HG03064 (cell line): ENCODE data around the gene DCAF6.
"Not testable (repeated sequence)": the region's sequence is repeated elsewhere in the genome, so short reads cannot be mapped to it uniquely, and the experiment has no call there.

Experiments used
- ATAC-seq: cut with Tn5 transposase; IDR thresholded peaks from one replicate; pipeline ENCODE4 v1.9.1; 2021; ENCODE audit warnings: low read depth; ENCODE audit not compliant: unreplicated experiment

The DCAF6 gene, protein sequence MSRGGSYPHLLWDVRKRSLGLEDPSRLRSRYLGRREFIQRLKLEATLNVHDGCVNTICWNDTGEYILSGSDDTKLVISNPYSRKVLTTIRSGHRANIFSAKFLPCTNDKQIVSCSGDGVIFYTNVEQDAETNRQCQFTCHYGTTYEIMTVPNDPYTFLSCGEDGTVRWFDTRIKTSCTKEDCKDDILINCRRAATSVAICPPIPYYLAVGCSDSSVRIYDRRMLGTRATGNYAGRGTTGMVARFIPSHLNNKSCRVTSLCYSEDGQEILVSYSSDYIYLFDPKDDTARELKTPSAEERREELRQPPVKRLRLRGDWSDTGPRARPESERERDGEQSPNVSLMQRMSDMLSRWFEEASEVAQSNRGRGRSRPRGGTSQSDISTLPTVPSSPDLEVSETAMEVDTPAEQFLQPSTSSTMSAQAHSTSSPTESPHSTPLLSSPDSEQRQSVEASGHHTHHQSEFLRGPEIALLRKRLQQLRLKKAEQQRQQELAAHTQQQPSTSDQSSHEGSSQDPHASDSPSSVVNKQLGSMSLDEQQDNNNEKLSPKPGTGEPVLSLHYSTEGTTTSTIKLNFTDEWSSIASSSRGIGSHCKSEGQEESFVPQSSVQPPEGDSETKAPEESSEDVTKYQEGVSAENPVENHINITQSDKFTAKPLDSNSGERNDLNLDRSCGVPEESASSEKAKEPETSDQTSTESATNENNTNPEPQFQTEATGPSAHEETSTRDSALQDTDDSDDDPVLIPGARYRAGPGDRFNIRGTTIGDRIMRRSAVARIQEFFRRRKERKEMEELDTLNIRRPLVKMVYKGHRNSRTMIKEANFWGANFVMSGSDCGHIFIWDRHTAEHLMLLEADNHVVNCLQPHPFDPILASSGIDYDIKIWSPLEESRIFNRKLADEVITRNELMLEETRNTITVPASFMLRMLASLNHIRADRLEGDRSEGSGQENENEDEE

DNA sequence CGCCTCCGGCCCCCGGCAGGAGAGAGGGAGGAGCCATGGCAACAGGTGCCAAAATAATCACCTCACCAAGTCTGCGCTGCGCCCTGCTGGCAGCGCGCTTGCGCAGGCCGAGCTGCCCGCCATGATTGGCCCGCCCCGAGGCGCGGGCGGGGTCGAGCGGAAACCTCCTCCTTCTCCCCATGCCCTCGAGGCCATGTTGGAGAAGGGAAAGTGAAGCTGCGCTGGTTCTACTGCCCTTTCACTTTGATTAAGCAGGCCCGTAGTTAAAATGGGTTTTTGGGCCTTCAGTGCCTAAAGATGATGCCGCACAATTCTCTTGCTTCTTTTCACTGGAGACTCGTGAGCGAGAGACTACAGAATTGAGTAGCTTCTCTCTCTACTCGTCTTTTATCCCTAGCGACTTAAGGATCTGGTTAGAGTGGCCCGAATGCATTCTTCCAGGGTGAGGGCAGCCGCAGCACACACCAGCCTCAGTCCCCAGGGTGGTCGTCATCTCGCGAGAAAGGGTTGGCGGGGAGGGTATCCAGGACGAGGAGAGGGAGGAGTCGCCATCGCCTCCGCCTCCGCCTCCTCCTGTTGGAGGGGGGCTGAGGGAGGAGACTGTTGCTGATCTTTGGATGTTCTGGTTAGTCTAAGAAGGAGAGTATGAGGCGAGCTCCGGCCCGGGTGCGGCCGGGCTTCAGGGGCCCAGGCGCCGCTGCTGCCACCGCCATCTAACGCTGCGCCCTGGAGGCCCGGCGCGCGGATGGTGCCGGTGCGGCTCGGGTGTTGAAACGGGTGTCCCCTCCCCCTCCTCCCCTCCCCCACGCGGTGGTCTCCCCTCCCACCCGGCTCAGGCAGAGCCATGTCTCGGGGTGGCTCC is at the start of gene DCAF6:
Gene DCAF6, plus strand, starts transcription at position 616 of the 862 bp plus-strand sequence. Its CDS starts 229 bp downstream, at position 845.
- ATAC-seq: peak; percentile 73

DNA sequence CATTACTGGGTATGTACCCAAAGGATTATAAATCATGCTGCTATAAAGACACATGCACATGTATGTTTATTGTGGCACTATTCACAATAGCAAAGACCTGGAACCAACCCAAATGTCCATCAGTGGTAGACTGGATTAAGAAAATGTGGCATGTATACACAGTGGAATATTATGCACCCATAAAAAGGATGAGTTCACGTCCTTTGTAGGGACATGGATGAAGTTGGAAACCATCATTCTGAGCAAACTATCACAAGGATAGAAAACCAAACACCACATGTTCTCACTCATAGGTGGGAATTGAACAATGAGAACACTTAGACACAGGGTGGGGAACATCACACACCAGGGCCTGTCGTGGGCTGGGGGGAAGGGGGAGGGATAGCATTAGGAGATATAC is 49.3 kb upstream of the DCAF6 start:
- not testable (repeated sequence) for ATAC-seq

DNA sequence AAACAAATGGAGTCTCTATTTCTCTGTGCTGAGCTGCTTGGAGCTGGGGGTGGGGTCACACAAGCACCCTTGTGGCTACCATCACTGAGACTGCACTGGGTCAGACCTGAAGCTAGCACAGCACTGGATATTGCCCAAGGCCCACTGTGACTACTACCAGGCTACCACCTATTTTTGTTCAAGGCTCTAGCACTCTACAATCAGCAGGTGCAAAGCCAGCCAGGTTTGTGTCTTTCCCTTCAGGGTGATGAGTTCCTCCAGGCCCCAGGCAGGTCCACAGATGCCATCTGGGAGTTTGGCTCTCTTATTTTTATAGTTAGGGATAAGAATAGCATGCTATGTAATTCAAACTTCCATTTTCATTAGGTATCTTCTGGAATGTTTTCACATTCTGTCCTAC is 46.1 kb upstream of the DCAF6 start:
- no peak for ATAC-seq

DNA sequence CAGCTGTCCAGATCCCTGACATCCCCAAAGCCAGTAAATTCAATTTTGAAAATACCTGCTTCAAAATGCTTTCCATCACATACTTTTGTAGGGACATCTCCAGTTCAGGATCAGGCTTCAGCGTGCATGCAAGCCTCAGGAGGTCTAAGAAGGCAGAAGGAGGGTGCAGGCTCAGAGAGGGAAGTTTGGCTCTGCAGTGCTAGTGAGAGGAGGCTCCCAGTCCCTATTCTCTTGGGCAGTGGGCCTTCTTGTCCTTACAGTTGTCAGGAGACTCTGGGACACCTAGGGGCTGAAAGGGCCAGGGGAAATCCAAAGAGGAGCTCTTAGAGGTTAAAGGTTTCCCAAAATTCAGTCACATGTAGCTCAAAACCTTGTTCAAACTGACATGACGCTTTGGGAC is 42.7 kb upstream of the DCAF6 start:
- no peak for ATAC-seq

DNA sequence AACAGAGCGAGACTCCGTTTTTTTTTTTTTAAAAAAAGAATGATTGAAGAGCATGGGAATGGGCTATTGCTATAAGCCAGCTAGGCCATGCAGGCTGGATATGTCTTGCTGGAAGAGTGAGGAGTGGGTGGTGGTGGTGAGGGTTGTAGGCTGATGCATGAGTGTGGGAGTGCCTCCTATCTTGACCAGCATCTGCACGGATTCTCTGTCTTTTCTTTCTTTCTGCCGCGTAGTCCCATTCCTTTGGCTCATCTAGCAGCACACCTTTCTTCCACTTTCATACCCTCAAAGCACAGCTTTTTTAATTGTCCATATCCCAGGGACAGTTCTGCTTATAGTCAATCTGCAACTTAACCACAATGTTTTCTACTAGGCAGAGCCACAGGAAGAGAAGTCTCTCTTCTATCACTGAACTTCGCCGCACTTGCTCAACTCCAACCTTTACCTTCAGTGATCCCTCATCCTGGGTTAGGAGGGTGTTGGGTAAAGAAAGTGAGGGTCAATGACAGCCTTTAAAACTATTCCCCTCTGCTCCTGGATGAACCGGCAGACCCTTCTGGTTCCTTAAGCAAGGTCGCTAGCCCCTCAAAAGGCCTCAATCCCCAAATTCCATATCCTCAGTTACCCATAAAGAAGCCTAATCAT is 37.8 kb upstream of the DCAF6 start:
- ATAC-seq: no peak

DNA sequence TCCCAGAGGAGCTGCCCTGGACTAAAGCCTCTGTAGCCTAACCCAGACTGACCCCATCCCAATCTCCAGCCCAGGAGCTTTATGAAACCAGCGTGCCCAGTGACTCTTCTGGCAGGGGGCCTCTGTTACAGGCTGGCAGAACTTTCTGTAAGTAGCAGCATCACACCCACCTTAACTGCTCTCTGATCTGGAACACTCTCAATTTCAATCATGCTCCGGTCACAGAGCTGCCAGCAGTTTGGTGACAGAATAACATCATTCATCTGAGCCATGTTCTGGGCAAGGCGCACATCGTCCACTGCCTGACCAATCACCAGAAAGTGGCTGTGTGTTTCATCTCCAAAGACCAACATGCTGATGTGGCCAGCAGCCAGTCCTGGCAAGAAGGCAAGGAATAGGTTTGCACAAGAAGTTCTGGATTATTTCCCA is 37.2 kb upstream of the DCAF6 start:
- ATAC-seq: no peak

DNA sequence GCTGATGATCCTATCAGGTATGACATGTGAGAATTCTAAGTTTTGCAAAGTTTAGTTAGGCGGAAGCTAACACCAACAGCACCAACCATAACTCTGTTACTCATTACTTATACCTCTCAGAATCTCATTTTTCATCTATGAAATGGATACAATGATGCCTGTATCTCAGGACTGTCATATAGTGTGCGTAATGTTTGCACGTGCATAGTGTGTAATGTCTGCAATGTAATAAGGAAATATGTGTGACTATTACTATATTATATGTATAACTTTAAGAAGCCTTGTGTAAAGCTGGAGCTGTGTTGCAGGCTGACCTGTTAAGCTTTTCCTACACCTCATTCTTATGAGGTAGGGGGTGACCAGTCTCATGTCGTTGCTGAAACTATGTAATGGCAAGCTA is 35.6 kb upstream of the DCAF6 start:
- ATAC-seq: no peak

DNA sequence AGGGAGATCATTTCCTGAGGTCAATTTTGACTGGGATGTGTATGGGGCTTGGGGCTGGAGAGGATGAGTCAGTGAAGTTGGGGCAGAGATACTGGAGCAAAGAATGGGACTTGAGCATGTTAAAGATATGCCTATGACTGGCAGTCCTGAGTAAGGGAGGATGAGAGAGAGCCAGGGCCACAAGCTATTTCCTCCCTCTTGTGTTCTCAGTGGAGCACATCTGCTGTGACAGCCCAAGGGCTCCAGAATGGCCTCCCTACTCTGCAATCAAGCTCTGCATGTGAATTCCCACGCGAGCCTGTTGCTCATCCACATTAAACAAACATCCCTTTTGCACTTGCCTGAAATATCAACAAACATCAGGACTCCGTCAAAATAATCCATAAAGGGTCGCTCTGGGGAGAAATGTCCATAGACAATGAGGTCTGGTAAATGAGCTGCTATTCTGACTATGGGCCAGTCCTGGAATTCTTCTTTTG is 31.8 kb upstream of the DCAF6 start:
- no peak for ATAC-seq

DNA sequence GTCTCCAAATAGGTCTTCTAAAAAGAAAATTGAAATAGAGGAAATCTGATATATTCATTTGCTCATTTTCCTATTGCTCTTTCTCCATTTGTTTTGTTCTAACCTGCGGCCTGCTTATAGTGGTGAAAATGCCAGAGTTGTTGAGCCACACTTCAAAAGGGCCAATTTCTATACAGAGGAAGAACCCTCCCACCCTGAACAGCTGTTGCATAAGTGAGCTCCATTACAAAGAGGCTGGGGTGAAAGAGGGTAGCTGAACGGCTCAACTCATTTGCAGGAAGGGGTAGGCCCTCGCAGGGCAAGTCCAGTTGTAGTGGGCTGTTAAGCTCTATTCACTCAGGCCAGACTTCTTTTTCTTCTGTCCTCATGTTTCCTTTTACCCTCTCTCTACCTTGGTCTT is 31.3 kb upstream of the DCAF6 start:
- ATAC-seq: no peak

DNA sequence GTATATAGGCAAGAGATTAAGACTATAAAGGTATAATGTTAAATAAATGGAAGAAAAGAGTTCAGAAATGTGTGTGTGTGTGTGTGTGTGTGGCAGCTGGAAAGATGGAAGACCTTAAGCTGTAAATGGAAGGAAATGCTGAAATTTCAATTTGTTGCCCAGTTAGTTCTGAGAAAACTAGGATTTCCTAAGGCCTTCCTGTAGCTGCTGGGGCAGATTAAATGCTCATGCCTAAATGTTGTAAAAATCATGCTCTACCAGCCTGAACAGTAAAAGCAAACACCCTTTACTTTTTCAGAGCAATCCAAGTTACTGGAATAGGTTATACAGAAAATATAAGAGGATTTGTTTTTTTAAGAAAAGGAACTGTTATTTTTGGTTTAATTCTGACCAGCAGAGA is 30.8 kb upstream of the DCAF6 start:
- ATAC-seq: no peak

DNA sequence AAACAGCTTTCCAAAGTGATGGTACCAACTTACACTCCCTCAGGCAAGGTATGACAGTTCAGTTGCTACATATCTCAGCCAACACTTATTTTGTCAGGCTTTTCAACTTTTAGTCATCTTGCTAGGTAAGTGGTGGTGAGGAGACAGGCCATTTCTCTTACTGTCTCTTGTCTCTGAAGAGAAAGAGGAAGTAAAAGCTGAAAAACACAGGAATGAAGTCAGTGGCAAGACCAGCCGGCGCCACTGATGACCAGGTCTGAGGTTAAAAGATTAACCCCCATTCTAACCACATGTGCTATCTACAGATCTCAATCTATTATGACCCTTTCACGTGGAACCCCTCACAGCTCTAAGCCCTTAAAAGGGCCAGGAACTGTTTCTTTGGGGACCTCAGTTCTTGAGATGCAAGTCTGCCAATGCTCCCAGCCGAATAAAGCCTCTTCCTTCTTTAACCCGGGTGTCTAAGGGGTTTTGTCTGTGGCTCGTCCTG is 26.7 kb upstream of the DCAF6 start:
- no peak for ATAC-seq

DNA sequence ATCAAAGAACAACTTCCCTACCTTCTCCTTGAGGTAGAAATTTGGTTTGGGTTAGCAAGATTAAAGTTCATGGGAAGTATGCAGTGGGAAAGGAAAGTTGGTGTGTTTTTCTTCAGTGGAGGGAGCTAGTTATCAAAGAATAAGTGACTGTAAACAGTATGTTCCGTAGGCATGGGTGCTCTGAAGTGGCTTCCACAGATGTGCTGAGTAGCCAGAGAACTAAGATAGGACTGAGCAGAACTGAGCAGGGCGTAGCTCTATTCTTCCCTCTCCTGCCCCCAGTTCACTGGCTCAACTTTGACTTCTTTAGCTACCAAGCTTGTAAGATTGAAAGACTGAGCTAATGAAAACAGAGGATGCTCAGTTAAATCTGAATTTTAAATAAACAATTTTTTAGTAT is 26.0 kb upstream of the DCAF6 start:
- no peak for ATAC-seq

DNA sequence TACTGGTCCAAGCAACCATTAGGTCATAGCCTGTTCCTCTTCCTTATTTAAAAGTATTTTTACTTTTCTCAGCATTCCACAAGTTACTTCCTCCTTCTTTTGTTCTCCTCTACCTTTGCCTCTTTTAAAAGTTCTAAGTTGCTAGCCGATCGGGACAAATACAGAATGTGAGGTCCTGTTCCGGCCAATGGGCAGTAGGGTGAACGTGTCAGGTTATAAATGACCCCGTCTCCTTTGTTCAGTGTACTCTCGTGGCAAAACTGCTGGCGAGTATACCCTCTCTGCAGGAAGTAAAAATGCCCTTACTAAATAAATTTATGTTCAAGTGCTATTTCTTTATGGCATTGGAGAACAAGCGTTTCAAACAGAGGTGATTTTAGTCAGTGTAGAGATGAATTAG is 25.1 kb upstream of the DCAF6 start:
- no peak for ATAC-seq

DNA sequence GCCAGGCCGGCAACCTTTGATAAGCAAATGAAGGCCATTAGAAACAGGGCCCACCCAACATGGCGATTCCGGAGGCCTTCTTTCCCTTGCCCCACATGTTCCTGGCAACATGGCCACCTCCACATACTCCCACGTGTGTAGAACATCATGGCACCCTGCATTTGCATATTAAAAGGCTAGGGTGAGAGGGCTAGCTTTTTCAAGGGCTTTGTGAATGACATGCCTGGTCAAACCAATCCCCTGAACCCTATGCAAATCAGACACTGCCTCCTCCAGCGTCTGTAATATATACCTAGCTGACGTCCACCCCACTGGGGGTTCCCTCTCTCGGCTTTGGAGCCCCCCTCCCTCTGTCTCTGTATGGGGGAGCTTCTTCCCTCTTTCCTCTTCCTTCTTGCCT is 24.2 kb upstream of the DCAF6 start:
- no peak for ATAC-seq

DNA sequence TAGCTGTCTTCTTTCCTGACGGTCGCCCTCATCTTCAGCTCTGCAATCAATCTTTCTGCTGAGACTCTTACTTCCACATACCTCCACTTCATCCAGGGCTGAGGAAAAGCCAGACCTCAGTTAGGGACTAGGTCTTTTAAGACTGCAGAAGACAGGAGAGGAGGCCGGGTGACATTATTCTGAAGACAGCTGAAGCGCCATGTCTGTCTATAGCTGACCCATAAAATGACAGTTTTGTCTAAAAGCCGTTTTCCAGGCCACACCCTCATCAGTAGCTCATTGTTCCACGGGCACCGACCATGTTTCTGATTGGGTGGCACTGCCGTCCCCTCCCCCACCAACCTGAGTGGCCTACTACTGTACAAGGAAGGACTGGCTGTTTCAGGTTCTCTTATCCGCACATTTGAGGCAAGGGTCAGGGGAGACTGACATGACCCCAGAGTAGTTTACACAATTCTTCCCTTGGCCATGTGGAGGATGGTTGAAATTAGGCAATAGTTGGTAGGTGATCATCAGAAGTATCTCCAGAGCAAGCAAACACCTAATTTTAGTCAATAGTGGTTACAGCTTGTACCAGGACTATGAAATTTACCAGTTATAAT is 22.5 kb upstream of the DCAF6 start, which contains the start of gene ADCY10:
Gene ADCY10, minus strand, starts transcription at position 240 of the 602 bp plus-strand sequence. CDS start 8,994 bp downstream, outside the sequence.
- no peak for ATAC-seq

DNA sequence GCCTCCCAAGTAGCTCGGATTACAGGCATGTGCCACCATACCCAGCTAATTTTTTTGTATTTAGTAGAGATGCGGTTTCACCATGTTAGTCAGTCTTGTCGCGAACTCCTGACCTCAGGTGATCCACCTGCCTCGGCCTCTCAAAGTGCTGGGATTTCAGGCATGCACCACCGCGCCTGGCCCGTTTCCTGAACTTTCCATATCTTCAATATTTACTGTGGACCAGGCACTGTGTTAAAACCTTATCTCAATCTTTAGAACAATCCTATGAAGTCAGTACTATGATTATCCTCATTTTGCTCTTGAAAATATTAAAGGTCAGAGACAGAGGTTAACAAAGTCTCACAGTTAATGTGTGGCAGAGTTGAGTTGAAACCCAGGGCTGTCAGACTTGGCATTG is 20.9 kb upstream of the DCAF6 start:
- no peak for ATAC-seq

DNA sequence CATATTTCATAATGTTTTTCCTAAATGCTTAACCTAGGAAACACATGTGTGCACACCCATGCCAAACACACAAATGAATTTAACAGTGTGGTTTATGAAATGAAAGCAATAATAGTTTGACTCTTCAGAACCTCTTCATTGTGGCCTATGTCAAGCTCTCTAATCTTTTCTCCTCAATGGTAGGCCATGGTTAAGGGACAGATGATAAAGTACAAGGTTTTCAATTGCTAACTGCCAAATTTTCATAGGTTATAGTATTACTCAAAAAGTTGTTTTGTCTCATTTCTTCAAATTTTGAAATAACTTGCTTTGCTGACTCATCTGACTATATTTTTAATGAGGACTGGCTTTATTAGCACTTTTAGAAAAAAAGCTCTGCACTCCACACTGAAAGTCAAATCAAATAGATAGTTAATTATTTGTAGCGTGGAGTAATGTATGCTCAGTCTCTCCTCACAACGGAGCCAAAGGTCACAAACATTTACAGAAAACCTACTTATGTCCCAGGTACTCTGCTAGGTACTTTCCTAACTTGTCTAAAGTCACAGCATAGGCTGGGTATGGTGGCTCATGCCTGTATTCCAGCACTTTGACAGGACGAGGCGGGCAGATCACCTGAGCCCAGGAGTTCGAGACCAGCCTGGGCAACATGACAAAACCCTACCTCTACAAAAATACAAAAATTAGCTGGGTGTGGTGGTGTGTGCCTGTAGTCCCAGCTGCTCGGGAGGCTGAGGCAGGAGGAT is 19.5 kb upstream of the DCAF6 start:
- no peak for ATAC-seq

DNA sequence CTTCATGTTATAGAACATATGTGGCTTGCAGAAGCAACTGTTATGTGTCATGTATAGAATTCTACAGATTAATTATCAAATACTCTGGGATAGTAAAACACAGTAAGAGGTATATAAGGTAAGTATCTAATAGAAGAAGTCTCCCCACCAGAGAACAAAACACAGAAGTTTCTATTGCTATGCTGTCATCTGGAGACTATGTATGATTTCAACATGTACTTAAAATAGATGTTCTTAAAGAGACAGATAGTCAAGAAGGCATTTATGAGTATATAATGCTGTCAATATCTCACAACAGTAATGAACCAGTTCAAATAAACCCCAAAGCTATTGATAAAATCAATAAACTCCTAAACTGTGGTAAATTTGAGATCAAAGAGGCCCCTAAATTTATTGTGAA is 14.5 kb upstream of the DCAF6 start:
- ATAC-seq: no peak
